ENCODE measurements around the gene CNIH1. TPM values are rescaled to one million over a fixed set of nuclear protein-coding genes. Genes with fewer than 3 reads are reported as not detected.

Gene CNIH1
- total and polyA plus RNA-seq, 11 donors: 40.3 to 190 (median 94.5) TPM

- ATAC-seq (no peak), DNase-seq (no peak)
- peaks cover 0 to 15% (median 0%) of the 10 kb centered on the region in 12 donors for H3K9me3 ChIP-seq
- peaks cover 0 to 27% (median 15%) of the 10 kb centered on the region in 9 donors for H3K36me3 ChIP-seq
- no peaks in the 10 kb centered on the region for H3K27me3 ChIP-seq
- WGBS, 4 donors: 89 to 92% (median 91%) methylated on average over 4 of the region's 4 CpGs
- H3K27ac ChIP-seq: no peak overlapping the region
- no peak for TF ChIP-seq CTCF (IDR thresholded peaks at IDR 0.05)
- no peak for TF ChIP-seq POLR2A (IDR thresholded peaks at IDR 0.05)
- intact Hi-C loops (cut with DNase I): no loop called here
- peaks cover 0 to 30% (median 2%) of the 10 kb centered on the region in 12 donors for H3K4me1 ChIP-seq
- no peak overlapping the region for H3K4me3 ChIP-seq
Observed at GRCh38 chr14:54470701-54471100, 29.5 kb upstream of the CNIH1 start.

GRCh38 chr14:54467280-54467679 is 26.1 kb upstream of the CNIH1 start:
- no peak overlapping the region for H3K4me3 ChIP-seq
- peaks cover 0 to 15% (median 0%) of the 10 kb centered on the region in 12 donors for H3K9me3 ChIP-seq
- TF ChIP-seq CTCF (IDR thresholded peaks at IDR 0.05) (no peak), POLR2A (IDR thresholded peaks at IDR 0.05) (no peak)
- peaks cover 0 to 13% (median 0%) of the 10 kb centered on the region in 12 donors for H3K4me1 ChIP-seq
- peaks cover 0 to 5% (median 0%) of the 10 kb centered on the region in 9 donors for H3K36me3 ChIP-seq
- no peak for DNase-seq
- no peak overlapping the region for H3K27ac ChIP-seq
- no peak for ATAC-seq
- H3K27me3 ChIP-seq: no peaks in the 10 kb centered on the region
- intact Hi-C loops (cut with DNase I): no loop called here

GRCh38 chr14:54465654-54466053 is 24.5 kb upstream of the CNIH1 start:
- no peak for TF ChIP-seq CTCF (IDR thresholded peaks at IDR 0.05)
- no peak for TF ChIP-seq POLR2A (IDR thresholded peaks at IDR 0.05)
- Histone ChIP-seq H3K27me3 (no peaks in the 10 kb centered on the region), H3K36me3 (peaks cover 0 to 5% (median 0%) of the 10 kb centered on the region in 9 donors), H3K4me1 (no peaks in the 10 kb centered on the region), H3K27ac (no peak overlapping the region), H3K4me3 (no peak overlapping the region), H3K9me3 (peaks cover 0 to 15% (median 0%) of the 10 kb centered on the region in 12 donors)
- WGBS, 4 donors: 70 to 81% (median 76%) methylated on average over 4 of the region's 4 CpGs
- ATAC-seq (no peak), DNase-seq (no peak)
- intact Hi-C loops (cut with DNase I): no loop called here

GRCh38 chr14:54462048-54462447 is 20.9 kb upstream of the CNIH1 start:
- Histone ChIP-seq H3K9me3 (peaks cover 0 to 6% (median 0%) of the 10 kb centered on the region in 12 donors), H3K27ac (no peak overlapping the region), H3K4me3 (no peak overlapping the region), H3K27me3 (no peaks in the 10 kb centered on the region), H3K36me3 (no peaks in the 10 kb centered on the region), H3K4me1 (no peaks in the 10 kb centered on the region)
- TF ChIP-seq POLR2A (IDR thresholded peaks at IDR 0.05) (no peak), CTCF (IDR thresholded peaks at IDR 0.05) (no peak)
- ATAC-seq (no peak), DNase-seq (no peak)
- intact Hi-C loops (cut with DNase I): no loop called here
- WGBS, 4 donors: 84 to 88% (median 84%) methylated on average over 5 of the region's 5 CpGs
